Glutamatergic neuron (in vitro differentiated cells): ENCODE data around the gene TOP2B. TPM values are rescaled to one million over a fixed set of nuclear protein-coding genes. Genes with fewer than 3 reads are reported as not detected.

ENCODE experiments used
- DNase-seq: peaks from one replicate; pipeline ENCODE4 v3.0.0; 2022
- H3K27ac Mint-ChIP-seq: one replicate; pipeline ENCODE4 v1.8.0; 2020; ENCODE audit warnings: mild to moderate bottlenecking, mixed read lengths, inconsistent platforms; ENCODE audit not compliant: unreplicated experiment
- H3K27me3 Mint-ChIP-seq: one replicate; pipeline ENCODE4 v1.8.0; 2020; ENCODE audit warnings: mild to moderate bottlenecking, moderate library complexity, mixed read lengths, inconsistent platforms; ENCODE audit not compliant: unreplicated experiment
- H3K36me3 Mint-ChIP-seq: one replicate; pipeline ENCODE4 v1.8.0; 2020; ENCODE audit warnings: mild to moderate bottlenecking, mixed read lengths, inconsistent platforms; ENCODE audit not compliant: unreplicated experiment
- H3K4me1 Mint-ChIP-seq: one replicate; pipeline ENCODE4 v1.8.0; 2020; ENCODE audit warnings: mild to moderate bottlenecking, low read depth, mixed read lengths, inconsistent platforms; ENCODE audit not compliant: unreplicated experiment
- H3K4me3 Mint-ChIP-seq: one replicate; pipeline ENCODE4 v1.8.0; 2020; ENCODE audit warnings: mild to moderate bottlenecking, mixed read lengths, inconsistent platforms; ENCODE audit not compliant: unreplicated experiment
- H3K9me3 Mint-ChIP-seq: one replicate; pipeline ENCODE4 v1.8.0; 2020; ENCODE audit warnings: mild to moderate bottlenecking, moderate library complexity, mixed read lengths, inconsistent platforms; ENCODE audit not compliant: unreplicated experiment
- CTCF ChIP-seq: fragments of 200-600 bp; sonication (generic); IDR thresholded peaks from one replicate; pipeline ENCODE4 v1.5.0; 2021; ENCODE audit not compliant: partially characterized antibody, unreplicated experiment
- total RNA-seq: library from RNA; stranded (reverse); fragmentation: NEBNext Ultra II Directional; extraction: Animal tissue kit (Norgen Biotek cat#: 25700); gene quantifications from one replicate; pipeline ENCODE4 v1.2.1, GENCODE V29; 2021; ENCODE audit not compliant: unreplicated experiment

Gene TOP2B
- total RNA-seq, 1 donor from 2014 or later: 250 TPM

- H3K27ac Mint-ChIP-seq: no peak overlapping the region
- H3K9me3 Mint-ChIP-seq: peaks cover 4% of the 10 kb centered on the region
- H3K4me3 Mint-ChIP-seq: no peak overlapping the region
- peaks cover 11% of the 10 kb centered on the region for H3K4me1 Mint-ChIP-seq
- no peaks in the 10 kb centered on the region for H3K27me3 Mint-ChIP-seq
- no peak for TF ChIP-seq CTCF
- no peaks in the 10 kb centered on the region for H3K36me3 Mint-ChIP-seq
- no peak for DNase-seq
Measured at GRCh38 chr3:25567806-25568524, 96.7 kb downstream of the TOP2B start.

GRCh38 chr3:25567388-25567787 is 97.3 kb downstream of the TOP2B start:
- no peaks in the 10 kb centered on the region for H3K27me3 Mint-ChIP-seq
- TF ChIP-seq CTCF: no peak
- H3K4me1 Mint-ChIP-seq: peaks cover 11% of the 10 kb centered on the region
- no peaks in the 10 kb centered on the region for H3K36me3 Mint-ChIP-seq
- H3K4me3 Mint-ChIP-seq: no peak overlapping the region
- no peak overlapping the region for H3K27ac Mint-ChIP-seq
- peaks cover 4% of the 10 kb centered on the region for H3K9me3 Mint-ChIP-seq
- no peak for DNase-seq

- DNase-seq: no peak
- Mint-ChIP-seq H3K4me3 (no peak overlapping the region), H3K27me3 (no peaks in the 10 kb centered on the region), H3K27ac (no peak overlapping the region), H3K4me1 (peaks cover 13% of the 10 kb centered on the region), H3K9me3 (peaks cover 4% of the 10 kb centered on the region), H3K36me3 (no peaks in the 10 kb centered on the region)
- no peak for TF ChIP-seq CTCF
Measured at GRCh38 chr3:25566358-25566920, 98.3 kb downstream of the TOP2B start.

- no peaks in the 10 kb centered on the region for H3K36me3 Mint-ChIP-seq
- no peaks in the 10 kb centered on the region for H3K27me3 Mint-ChIP-seq
- H3K4me1 Mint-ChIP-seq: peaks cover 15% of the 10 kb centered on the region
- no peak overlapping the region for H3K27ac Mint-ChIP-seq
- peaks cover 4% of the 10 kb centered on the region for H3K9me3 Mint-ChIP-seq
- TF ChIP-seq CTCF: no peak
- H3K4me3 Mint-ChIP-seq: no peak overlapping the region
- no peak for DNase-seq
Measured at GRCh38 chr3:25565807-25566206, 98.9 kb downstream of the TOP2B start.

- Mint-ChIP-seq H3K36me3 (no peaks in the 10 kb centered on the region), H3K9me3 (peaks cover 4% of the 10 kb centered on the region), H3K27ac (no peak overlapping the region), H3K4me1 (peaks cover 4% of the 10 kb centered on the region), H3K27me3 (no peaks in the 10 kb centered on the region), H3K4me3 (no peak overlapping the region)
- DNase-seq: no peak
- no peak for TF ChIP-seq CTCF
Measured at GRCh38 chr3:25564075-25564474, 100.6 kb downstream of the TOP2B start.
